SK-N-SH treated with all-trans-retinoic acid at 6 μM for 48 hours (cell line): Measurements from ENCODE around the gene ANKRD13D.

Experiments
- ATAC-seq: fragments of 200-7000 bp; cut with Tn5 transposase; 3 replicates; pipeline ENCODE4 v1.9.1; 2020; ENCODE audit warnings: mild to moderate bottlenecking, moderate library complexity
- ARNTL ChIP-seq: fragments of 450-650 bp; formaldehyde crosslinking; IDR thresholded peaks from 2 replicates; pipeline ENCODE4 v1.5.0; 2020; ENCODE audit warnings: low read depth, mild to moderate bottlenecking, moderate library complexity, borderline replicate concordance
- CSDC2 ChIP-seq: fragments of 250-450 bp; sonication (Bioruptor Pico); IDR thresholded peaks from 2 replicates; pipeline ENCODE4 v1.5.0; 2020; ENCODE audit warnings: mild to moderate bottlenecking, moderate library complexity
- CSRNP3 ChIP-seq: fragments of 250-450 bp; sonication (Bioruptor Pico); IDR thresholded peaks from 2 replicates; pipeline ENCODE4 v1.5.1; 2021; ENCODE audit warnings: mild to moderate bottlenecking, moderate library complexity
- ESRRG ChIP-seq: fragments of 250-450 bp; sonication (Bioruptor Pico); IDR thresholded peaks from 2 replicates; pipeline ENCODE4 v1.6.1; 2021; ENCODE audit warnings: mild to moderate bottlenecking
- GLIS3 ChIP-seq: fragments of 250-450 bp; sonication (Bioruptor Pico); IDR thresholded peaks from 2 replicates; pipeline ENCODE4 v1.5.0; 2020; ENCODE audit warnings: mild to moderate bottlenecking, moderate library complexity
- RARB ChIP-seq: fragments of 250-450 bp; sonication (Bioruptor Pico); IDR thresholded peaks from 2 replicates; pipeline ENCODE4 v1.8.0; 2021; ENCODE audit warnings: mild to moderate bottlenecking, moderate library complexity
- TCF4 ChIP-seq: fragments of 250-450 bp; sonication (Bioruptor Pico); IDR thresholded peaks from 2 replicates; pipeline ENCODE4 v1.8.0; 2021; ENCODE audit warnings: mild to moderate bottlenecking, moderate library complexity, borderline replicate concordance
- TOX ChIP-seq: fragments of 250-450 bp; sonication (Bioruptor Pico); IDR thresholded peaks from 2 replicates; pipeline ENCODE4 v1.8.0; 2021; ENCODE audit warnings: mild to moderate bottlenecking, moderate library complexity, borderline replicate concordance
- ZC3H10 ChIP-seq: fragments of 250-450 bp; sonication (Bioruptor Pico); IDR thresholded peaks from 2 replicates; pipeline ENCODE4 v1.5.1; 2021; ENCODE audit warnings: mild to moderate bottlenecking, moderate library complexity
- ZFP3 ChIP-seq: fragments of 250-450 bp; sonication (Bioruptor Pico); IDR thresholded peaks from 2 replicates; pipeline ENCODE4 v1.5.0; 2020; ENCODE audit warnings: mild to moderate bottlenecking, moderate library complexity
- ZFP30 ChIP-seq: fragments of 450-650 bp; formaldehyde crosslinking; IDR thresholded peaks from 2 replicates; pipeline ENCODE4 v1.5.0; 2022; ENCODE audit warnings: mild to moderate bottlenecking, moderate library complexity
- ZNF565 ChIP-seq: fragments of 450-650 bp; formaldehyde crosslinking; conservative IDR thresholded peaks from 2 replicates; pipeline ENCODE4 v1.5.0; 2020; ENCODE audit warnings: low read depth, mild to moderate bottlenecking, moderate library complexity
- ZNF70 ChIP-seq: fragments of 450-650 bp; formaldehyde crosslinking; IDR thresholded peaks from 2 replicates; pipeline ENCODE4 v1.5.0; 2020; ENCODE audit warnings: mild to moderate bottlenecking, moderate library complexity
- ZNF8 ChIP-seq: fragments of 450-650 bp; formaldehyde crosslinking; IDR thresholded peaks from 2 replicates; pipeline ENCODE4 v1.5.0; 2020; ENCODE audit warnings: mild to moderate bottlenecking, moderate library complexity
- TF ChIP-seq, protein P1 (sequence below): fragments of 250-450 bp; sonication (Bioruptor Pico); IDR thresholded peaks from 2 replicates; pipeline ENCODE4 v1.5.0; 2020; ENCODE audit warnings: mild to moderate bottlenecking, moderate library complexity
- TF ChIP-seq, protein P2 (sequence below): fragments of 250-450 bp; sonication (Bioruptor Pico); IDR thresholded peaks from 2 replicates; pipeline ENCODE4 v1.8.0; 2020; ENCODE audit warnings: mild to moderate bottlenecking, moderate library complexity, borderline replicate concordance
- TF ChIP-seq, protein P3 (sequence below): fragments of 250-450 bp; sonication (Bioruptor Pico); IDR thresholded peaks from 2 replicates; pipeline ENCODE4 v1.5.1; 2020; ENCODE audit warnings: low read depth, mild to moderate bottlenecking, moderate library complexity
- TF ChIP-seq, protein P4 (sequence below): fragments of 250-450 bp; sonication (Bioruptor Pico); IDR thresholded peaks from 2 replicates; pipeline ENCODE4 v1.8.0; 2021; ENCODE audit warnings: low read depth, mild to moderate bottlenecking, moderate library complexity, borderline replicate concordance

The ANKRD13D gene

GRCh38 chr11:67307545-67308001, 18.5 kb downstream of the ANKRD13D start:
- no peak for ATAC-seq
- TF ChIP-seq CSRNP3 (CRISPR knock-in tag) (no peak), ZNF565 (CRISPR knock-in tag) (no peak), ZNF70 (no peak), ZFP3 (CRISPR knock-in tag) (no peak), TCF4 (CRISPR knock-in tag) (no peak), ZFP30 (CRISPR knock-in tag) (no peak)

DNA sequence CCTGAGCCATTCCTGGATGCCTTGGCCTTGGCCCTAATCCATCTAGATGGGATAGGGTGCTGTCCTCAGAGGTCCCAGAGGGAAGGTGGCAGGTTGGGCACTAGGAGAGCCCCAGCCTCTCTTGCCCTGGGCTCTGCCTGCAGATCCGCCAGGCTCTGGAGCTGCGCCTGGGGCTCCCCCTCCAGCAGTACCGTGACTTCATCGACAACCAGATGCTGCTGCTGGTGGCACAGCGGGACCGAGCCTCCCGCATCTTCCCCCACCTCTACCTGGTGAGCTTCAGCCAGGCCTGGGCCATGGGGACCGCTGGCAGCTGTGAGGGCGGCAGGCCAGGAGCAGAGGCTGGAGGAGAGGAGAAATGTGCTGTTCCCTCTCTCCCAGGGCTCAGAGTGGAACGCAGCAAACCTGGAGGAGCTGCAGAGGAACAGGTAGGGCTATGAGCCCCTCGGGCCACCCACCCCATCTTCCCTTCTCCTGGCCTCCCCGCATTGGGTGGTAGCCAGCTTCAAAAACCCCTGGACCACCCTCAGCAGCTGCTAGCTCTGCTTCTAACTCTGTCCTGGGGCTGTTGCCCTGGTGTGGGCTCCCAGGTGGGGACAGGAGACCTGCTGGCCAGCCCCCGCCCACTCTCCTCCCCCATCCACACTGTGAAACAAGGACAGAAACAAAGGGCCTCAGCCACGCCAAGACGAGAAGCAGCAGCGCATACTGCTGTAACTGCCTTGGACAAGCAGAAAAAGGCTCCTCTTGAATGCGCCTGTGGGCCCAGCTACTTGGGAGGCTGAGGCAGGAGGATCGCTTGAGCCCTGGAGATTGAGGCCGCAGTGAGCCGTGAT, 19.1 kb downstream of the ANKRD13D start:
- TF ChIP-seq TOX (CRISPR knock-in tag) (no peak), ZNF70 (no peak), ESRRG (CRISPR knock-in tag) (no peak), CSRNP3 (CRISPR knock-in tag) (no peak), ZNF8 (no peak), GLIS3 (CRISPR knock-in tag) (no peak), ARNTL (CRISPR knock-in tag) (no peak), CSDC2 (CRISPR knock-in tag) (no peak), ZFP3 (CRISPR knock-in tag) (no peak), ZC3H10 (no peak), RARB (CRISPR knock-in tag) (no peak)
- TF ChIP-seq, protein P1, sequence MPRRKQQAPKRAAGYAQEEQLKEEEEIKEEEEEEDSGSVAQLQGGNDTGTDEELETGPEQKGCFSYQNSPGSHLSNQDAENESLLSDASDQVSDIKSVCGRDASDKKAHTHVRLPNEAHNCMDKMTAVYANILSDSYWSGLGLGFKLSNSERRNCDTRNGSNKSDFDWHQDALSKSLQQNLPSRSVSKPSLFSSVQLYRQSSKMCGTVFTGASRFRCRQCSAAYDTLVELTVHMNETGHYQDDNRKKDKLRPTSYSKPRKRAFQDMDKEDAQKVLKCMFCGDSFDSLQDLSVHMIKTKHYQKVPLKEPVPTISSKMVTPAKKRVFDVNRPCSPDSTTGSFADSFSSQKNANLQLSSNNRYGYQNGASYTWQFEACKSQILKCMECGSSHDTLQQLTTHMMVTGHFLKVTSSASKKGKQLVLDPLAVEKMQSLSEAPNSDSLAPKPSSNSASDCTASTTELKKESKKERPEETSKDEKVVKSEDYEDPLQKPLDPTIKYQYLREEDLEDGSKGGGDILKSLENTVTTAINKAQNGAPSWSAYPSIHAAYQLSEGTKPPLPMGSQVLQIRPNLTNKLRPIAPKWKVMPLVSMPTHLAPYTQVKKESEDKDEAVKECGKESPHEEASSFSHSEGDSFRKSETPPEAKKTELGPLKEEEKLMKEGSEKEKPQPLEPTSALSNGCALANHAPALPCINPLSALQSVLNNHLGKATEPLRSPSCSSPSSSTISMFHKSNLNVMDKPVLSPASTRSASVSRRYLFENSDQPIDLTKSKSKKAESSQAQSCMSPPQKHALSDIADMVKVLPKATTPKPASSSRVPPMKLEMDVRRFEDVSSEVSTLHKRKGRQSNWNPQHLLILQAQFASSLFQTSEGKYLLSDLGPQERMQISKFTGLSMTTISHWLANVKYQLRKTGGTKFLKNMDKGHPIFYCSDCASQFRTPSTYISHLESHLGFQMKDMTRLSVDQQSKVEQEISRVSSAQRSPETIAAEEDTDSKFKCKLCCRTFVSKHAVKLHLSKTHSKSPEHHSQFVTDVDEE (CRISPR knock-in tag), result no peak
- TF ChIP-seq, protein P2, sequence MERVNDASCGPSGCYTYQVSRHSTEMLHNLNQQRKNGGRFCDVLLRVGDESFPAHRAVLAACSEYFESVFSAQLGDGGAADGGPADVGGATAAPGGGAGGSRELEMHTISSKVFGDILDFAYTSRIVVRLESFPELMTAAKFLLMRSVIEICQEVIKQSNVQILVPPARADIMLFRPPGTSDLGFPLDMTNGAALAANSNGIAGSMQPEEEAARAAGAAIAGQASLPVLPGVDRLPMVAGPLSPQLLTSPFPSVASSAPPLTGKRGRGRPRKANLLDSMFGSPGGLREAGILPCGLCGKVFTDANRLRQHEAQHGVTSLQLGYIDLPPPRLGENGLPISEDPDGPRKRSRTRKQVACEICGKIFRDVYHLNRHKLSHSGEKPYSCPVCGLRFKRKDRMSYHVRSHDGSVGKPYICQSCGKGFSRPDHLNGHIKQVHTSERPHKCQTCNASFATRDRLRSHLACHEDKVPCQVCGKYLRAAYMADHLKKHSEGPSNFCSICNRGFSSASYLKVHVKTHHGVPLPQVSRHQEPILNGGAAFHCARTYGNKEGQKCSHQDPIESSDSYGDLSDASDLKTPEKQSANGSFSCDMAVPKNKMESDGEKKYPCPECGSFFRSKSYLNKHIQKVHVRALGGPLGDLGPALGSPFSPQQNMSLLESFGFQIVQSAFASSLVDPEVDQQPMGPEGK (CRISPR knock-in tag), result no peak
- no peak for ATAC-seq

DNA sequence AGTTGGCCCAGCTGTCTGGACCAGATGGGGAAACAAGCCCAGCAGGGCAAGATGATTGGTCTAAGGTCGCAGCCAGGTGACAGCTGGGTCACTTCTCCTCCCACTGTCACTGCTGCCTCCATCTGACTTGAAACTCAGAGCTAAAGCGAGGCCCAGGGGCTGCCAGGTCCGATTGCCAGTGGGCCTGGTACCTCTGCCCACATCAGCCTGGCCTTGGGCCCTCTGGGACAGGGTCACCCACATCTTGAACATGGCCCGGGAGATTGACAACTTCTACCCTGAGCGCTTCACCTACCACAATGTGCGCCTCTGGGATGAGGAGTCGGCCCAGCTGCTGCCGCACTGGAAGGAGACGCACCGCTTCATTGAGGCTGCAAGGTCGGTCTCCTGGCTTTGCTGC, 20.1 kb downstream of the ANKRD13D start:
- TF ChIP-seq GLIS3 (CRISPR knock-in tag), result no peak
- TF ChIP-seq, protein P3, sequence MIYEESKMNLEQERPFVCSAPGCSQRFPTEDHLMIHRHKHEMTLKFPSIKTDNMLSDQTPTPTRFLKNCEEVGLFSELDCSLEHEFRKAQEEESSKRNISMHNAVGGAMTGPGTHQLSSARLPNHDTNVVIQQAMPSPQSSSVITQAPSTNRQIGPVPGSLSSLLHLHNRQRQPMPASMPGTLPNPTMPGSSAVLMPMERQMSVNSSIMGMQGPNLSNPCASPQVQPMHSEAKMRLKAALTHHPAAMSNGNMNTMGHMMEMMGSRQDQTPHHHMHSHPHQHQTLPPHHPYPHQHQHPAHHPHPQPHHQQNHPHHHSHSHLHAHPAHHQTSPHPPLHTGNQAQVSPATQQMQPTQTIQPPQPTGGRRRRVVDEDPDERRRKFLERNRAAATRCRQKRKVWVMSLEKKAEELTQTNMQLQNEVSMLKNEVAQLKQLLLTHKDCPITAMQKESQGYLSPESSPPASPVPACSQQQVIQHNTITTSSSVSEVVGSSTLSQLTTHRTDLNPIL (CRISPR knock-in tag), result no peak
- no peak for TF ChIP-seq ZNF565 (CRISPR knock-in tag)
- no peak for TF ChIP-seq CSDC2 (CRISPR knock-in tag)
- TF ChIP-seq, protein P2 (CRISPR knock-in tag), result no peak
- TF ChIP-seq, protein P4, sequence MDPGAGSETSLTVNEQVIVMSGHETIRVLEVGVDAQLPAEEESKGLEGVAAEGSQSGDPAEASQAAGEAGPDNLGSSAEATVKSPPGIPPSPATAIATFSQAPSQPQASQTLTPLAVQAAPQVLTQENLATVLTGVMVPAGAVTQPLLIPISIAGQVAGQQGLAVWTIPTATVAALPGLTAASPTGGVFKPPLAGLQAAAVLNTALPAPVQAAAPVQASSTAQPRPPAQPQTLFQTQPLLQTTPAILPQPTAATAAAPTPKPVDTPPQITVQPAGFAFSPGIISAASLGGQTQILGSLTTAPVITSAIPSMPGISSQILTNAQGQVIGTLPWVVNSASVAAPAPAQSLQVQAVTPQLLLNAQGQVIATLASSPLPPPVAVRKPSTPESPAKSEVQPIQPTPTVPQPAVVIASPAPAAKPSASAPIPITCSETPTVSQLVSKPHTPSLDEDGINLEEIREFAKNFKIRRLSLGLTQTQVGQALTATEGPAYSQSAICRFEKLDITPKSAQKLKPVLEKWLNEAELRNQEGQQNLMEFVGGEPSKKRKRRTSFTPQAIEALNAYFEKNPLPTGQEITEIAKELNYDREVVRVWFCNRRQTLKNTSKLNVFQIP (CRISPR knock-in tag), result no peak
- no peak for TF ChIP-seq ZNF8
- ATAC-seq, result no peak
